Mucosa of descending colon (tissue), 3 donors: ENCODE measurements around the gene CACNA1D. TPM values are rescaled to one million over a fixed set of nuclear protein-coding genes. Genes with fewer than 3 reads are reported as not detected.

ENCODE experiments used
- ATAC-seq: fragments of 200-7000 bp; cut with Tn5 transposase; one replicate; pipeline ENCODE4 v1.9.1; 2020; ENCODE audit warnings: mild to moderate bottlenecking, moderate library complexity
- DNase-seq, 3 donors: peaks; one replicate each; pipeline ENCODE4 v3.0.0-alpha.2; 2020
- H3K36me3 ChIP-seq: fragments of 200-600 bp; one replicate; pipeline ENCODE4 v1.8.0; 2021; ENCODE audit warnings: low read depth, mild to moderate bottlenecking
- H3K4me1 ChIP-seq: fragments of 200-600 bp; one replicate; pipeline ENCODE4 v1.8.0; 2021; ENCODE audit warnings: low read depth, mild to moderate bottlenecking
- H3K4me3 ChIP-seq: fragments of 200-600 bp; one replicate; pipeline ENCODE4 v1.8.0; 2021; ENCODE audit warnings: mild to moderate bottlenecking
- H3K9me3 ChIP-seq: fragments of 200-600 bp; one replicate; pipeline ENCODE4 v1.8.0; 2021; ENCODE audit warnings: mild to moderate bottlenecking
- CTCF ChIP-seq: fragments of 200-600 bp; IDR thresholded peaks from one replicate; pipeline ENCODE4 v1.8.0; 2022; ENCODE audit warnings: antibody characterized with exemption, mild to moderate bottlenecking
- intact Hi-C, 2 donors: fragments of 100-400 bp; cut with DNase I in 1 of 2; cut with micrococcal nuclease in 1 of 2; formaldehyde crosslinking; loops; one replicate each; pipeline versions ENCODE4 v1.11.0 to v1.11.1; 2022; cut with DNase I, micrococcal nuclease
- total RNA-seq, 3 donors: library from RNA; stranded (reverse); fragmentation: NEBNext Ultra II Directional in 2 of 3; extraction: Animal tissue kit (Norgen Biotek cat#: 25700) in 2 of 3; gene quantifications; one replicate each; pipeline versions ENCODE4 v1.2.1 to v1.2.4, GENCODE V29; 2021 to 2023
- donor health status: DM: no; HTN: no; CAD: no; lungs with moderate emphysema.
- donor health status: DM: no; HTN: no; CAD: no.
- donor health status: DM: no; HTN: yes; CAD: no.

Gene CACNA1D
- total RNA-seq, 3 donors from 2014 or later: 13.8 to 38.1 (median 22.2) TPM

DNA sequence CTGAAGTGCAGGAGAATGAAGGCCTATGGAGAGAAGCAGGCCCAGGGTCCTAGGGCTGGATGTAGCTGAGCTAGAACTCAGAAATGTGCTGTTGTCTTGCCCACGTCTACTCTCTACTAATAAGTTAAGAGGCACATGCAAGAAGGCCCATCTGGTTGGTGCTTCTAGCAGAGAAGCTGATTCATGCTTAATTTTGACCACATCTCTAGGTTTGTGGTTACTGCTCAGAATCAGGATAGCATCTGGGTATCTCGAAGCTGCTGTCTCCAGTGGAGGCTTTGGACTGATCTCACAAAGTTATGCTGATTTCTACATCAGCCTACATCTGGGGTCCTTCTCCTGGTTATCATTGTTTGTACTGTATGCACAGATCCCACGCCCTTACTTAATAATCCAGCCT, 87.3 kb downstream of the CACNA1D start:
- Histone ChIP-seq H3K4me1 (no peaks in the 10 kb centered on the region), H3K4me3 (no peak overlapping the region), H3K9me3 (no peaks in the 10 kb centered on the region), H3K36me3 (no peaks in the 10 kb centered on the region)
- TF ChIP-seq CTCF: no peak
- intact Hi-C loops: no loop called here
- no peak for DNase-seq
- ATAC-seq: no peak

GRCh38 chr3:53583161-53583690, 88.8 kb downstream of the CACNA1D start:
- ATAC-seq (no peak), DNase-seq (no peak)
- intact Hi-C loops: no loop called here
- TF ChIP-seq CTCF: no peak
- Histone ChIP-seq H3K4me3 (no peak overlapping the region), H3K9me3 (no peaks in the 10 kb centered on the region), H3K36me3 (no peaks in the 10 kb centered on the region), H3K4me1 (no peaks in the 10 kb centered on the region)

DNA sequence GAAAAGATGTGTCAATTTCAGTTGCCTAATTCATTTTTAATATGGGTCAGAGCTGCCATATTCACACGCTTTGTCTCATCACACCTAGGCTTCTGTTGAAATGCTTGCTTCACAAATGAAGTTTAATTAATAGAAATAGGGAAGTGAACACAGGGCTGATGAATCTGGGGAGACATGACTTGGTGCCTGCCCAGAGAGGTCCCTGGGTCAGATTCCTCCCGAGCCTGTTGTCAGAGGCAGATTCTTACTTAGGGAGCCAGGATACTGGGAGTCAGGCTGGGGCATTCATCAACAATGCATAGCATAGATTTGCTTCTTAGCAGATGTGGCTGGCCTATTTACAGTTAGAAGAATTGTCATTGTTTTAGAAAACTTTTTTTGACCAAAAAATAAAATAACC, 90.6 kb downstream of the CACNA1D start:
- intact Hi-C loops: no loop called here
- ATAC-seq: no peak
- no peaks in the 10 kb centered on the region for H3K36me3 ChIP-seq

DNA sequence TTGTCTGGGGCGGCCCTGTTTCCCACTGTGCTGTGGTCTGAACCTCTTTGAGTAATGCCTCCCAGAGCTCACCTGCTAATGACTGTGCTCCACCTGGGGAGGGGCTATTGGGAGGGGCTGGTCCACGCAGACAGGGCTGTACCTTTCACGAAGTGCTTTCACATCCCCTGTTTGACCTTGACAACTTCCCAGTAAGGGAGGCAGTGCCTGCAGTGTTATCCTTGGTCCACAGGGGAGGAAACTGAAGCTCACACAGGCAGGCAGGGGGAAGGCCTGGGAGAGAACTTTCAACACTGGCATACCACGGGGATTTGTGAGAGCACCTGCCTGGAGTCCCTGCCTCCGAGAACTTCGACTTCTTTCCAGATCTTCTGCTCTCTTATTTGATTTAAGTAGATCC, 91.2 kb downstream of the CACNA1D start:
- no peak for DNase-seq
- TF ChIP-seq CTCF: no peak
- H3K4me1 ChIP-seq: no peaks in the 10 kb centered on the region
- no peaks in the 10 kb centered on the region for H3K36me3 ChIP-seq
- intact Hi-C loops: no loop called here
- H3K4me3 ChIP-seq: no peak overlapping the region
- H3K9me3 ChIP-seq: no peaks in the 10 kb centered on the region
- ATAC-seq: no peak

More for the DNA sequence above, 90.6 kb downstream of the CACNA1D start:
- no peak for DNase-seq
- Histone ChIP-seq H3K9me3 (no peaks in the 10 kb centered on the region), H3K4me1 (no peaks in the 10 kb centered on the region), H3K4me3 (no peak overlapping the region)
- no peak for TF ChIP-seq CTCF

DNA sequence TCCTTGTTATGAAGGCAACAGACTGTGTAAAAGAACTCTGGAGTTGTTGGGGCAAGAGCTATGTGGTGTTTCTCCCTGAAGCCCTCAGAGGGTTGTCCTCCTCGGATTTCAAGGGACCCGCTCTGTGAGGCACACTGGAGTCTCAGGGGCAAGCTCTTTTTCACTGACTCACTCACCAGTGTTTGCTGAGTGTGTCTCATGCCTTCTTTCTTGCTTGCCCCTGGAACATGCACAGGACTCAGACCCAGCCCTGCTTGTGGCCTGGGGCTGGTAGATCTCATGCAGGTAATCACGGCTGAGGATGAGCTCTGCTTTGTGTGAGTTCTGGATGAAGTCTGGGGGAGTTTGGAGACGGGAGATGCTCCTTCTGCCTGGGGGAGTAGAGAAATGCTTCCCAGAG, 93.7 kb downstream of the CACNA1D start:
- H3K9me3 ChIP-seq: no peaks in the 10 kb centered on the region
- DNase-seq (no peak), ATAC-seq (no peak)
- no peaks in the 10 kb centered on the region for H3K36me3 ChIP-seq
- H3K4me1 ChIP-seq: no peaks in the 10 kb centered on the region
- TF ChIP-seq CTCF: no peak
- intact Hi-C loops: no loop called here
- H3K4me3 ChIP-seq: no peak overlapping the region

GRCh38 chr3:53589201-53589600, 94.8 kb downstream of the CACNA1D start:
- H3K9me3 ChIP-seq: no peaks in the 10 kb centered on the region
- no peak for TF ChIP-seq CTCF
- intact Hi-C loops: no loop called here
- H3K36me3 ChIP-seq: no peaks in the 10 kb centered on the region
- DNase-seq (no peak), ATAC-seq (no peak)
- H3K4me1 ChIP-seq: no peaks in the 10 kb centered on the region
- no peak overlapping the region for H3K4me3 ChIP-seq
